ENCODE data around the gene IL1RL2.
A peak's percentile ranks its signal among the peaks of the same experiment; 100 is the strongest.

Gene IL1RL2

DNA sequence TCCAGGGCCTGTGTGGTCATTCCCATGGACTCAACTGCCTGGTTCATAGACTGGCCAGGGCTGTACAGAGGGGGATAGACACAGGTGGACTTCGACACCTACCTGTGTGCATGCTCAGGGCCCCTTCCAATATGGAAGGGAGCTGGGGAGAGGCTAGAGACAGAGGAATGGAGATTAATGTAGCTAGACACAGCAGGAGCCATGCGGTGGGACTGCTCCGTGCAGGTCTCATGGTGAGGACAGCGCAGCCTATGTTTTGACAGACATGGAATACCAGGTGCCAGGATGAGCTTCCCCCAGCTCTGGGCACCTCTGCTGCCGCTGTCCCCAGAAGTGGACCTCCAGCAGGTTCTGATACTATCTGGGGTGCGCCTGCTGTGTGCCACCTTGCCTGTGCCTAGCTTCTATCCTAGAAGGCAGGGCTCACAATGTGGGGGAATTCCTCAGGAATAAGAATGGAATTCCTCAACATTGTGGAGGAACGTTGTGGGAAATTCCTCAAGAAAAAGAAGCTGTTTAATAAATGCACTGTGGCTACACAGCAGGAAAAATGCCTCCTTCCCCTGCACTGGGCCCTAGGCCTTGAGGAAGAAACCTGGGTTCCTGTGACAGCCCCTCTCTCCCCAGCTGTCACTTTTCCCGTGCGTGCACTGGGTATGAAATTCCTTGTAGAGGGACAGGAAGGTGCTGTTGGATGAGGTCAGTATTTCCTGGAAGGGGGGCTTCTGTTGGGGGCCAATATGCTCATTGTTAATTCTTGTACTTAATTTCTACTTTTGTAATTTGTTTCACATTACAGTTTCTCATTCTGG is 37.0 kb upstream of the IL1RL2 start:
- H3K4me3 Mint-ChIP-seq = no peak overlapping the region
- H3K27ac Mint-ChIP-seq = no peak overlapping the region
- H3K36me3 Mint-ChIP-seq = peaks cover 16% of the 10 kb centered on the region
- no peaks in the 10 kb centered on the region for H3K27me3 Mint-ChIP-seq
- H3K4me1 Mint-ChIP-seq = peaks cover 19% of the 10 kb centered on the region
- peaks cover 21% of the 10 kb centered on the region for H3K9me3 Mint-ChIP-seq

DNA sequence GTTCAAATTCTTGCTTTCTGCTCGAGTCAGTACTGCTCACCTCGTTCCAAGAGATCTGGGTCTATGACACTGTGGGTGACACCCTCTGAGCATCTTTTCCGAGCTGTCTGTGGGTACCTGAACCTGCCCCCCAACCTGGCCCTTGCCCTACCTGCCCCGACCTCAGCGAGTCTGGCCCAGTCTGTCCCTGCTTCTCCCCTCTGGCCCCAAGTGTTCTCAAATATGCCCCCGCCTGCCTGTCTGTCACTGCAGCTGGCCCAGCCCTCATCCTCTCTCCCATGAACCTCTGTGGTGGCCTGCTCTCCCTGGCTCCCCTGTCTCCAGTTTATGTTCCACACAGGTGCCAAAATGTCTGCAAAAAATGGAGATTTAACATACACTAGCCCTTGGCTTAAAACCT is 32.5 kb upstream of the IL1RL2 start:
- peaks cover 8% of the 10 kb centered on the region for H3K9me3 Mint-ChIP-seq
- H3K36me3 Mint-ChIP-seq = no peaks in the 10 kb centered on the region
- H3K27me3 Mint-ChIP-seq = no peaks in the 10 kb centered on the region
- no peaks in the 10 kb centered on the region for H3K4me1 Mint-ChIP-seq
- no peak overlapping the region for H3K4me3 Mint-ChIP-seq
- H3K27ac Mint-ChIP-seq = no peak overlapping the region

DNA sequence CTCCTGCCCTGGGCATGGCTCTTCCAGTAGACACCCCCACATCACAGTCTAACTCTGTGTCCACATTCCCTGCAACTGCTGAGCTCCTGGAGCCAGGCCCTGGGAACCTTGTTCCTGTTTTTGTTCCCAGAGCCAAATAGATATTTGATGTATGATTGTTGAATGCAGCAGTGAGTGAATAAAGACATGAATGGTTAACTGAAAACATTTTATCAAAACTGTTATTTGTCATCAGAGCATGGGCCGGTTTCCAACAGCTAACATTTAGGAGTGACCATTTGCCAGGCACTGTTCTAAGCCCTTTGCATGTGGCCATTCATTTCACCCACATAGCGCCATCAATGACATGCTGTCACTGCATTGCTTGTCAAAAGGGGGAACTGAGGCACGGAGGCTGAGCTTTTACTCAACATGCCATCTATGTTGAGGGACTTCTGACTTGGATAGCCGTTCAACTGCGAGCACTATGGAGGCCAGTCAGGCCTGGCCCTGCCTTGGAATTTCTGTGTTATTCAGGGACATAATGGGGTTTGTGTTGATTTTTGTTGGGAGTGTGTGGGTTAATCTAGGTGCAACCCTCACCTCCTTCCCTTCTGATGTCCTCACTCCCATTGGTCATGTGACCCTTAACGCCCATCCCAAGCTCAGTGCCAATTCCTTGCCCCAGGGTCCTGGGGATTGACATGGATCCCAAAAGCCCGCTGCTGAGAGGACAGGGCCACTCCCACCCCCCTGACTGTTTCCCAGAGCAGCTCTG is 31.7 kb upstream of the IL1RL2 start:
- Mint-ChIP-seq H3K36me3 (no peaks in the 10 kb centered on the region), H3K4me3 (no peak overlapping the region), H3K4me1 (no peaks in the 10 kb centered on the region), H3K9me3 (peaks cover 8% of the 10 kb centered on the region), H3K27ac (no peak overlapping the region), H3K27me3 (no peaks in the 10 kb centered on the region)

DNA sequence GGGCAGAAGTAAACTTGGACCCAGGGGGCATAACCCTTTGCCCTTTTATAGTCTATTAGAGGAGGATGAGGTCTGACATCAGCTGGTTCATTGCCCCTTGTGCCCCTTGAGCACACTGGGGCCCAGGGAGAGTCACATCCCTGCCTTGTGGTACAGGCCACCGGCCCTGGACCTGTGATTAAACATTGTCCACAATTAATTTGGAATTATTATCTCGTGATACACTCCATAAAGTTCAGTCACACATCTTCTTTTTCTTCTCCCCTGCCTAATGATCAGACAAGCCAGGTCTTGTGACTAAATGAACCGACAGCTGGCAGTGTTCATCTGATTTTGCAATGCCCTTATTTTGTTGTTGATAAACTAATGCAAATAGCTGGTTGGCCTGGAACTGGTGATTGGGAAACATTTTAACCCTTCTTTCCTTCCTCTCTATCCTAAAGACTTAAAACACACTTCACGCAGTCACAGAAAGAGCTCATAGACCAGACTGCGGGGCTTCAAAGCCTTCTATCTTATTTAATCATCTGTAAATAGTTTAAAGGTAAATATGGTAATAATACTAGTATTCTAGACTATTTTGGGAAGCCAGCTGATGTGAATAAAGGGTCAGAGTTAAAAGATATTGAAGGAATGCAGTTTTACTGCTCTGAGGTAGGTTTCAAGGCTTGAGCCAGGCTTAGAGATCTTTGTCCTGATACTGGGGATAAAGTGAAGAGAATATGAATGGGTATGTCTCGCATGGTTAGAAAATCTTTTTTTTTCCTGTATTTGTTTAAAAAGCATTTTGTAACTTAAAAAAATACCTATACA is 30.9 kb upstream of the IL1RL2 start:
- Mint-ChIP-seq H3K36me3 (no peaks in the 10 kb centered on the region), H3K4me1 (no peaks in the 10 kb centered on the region), H3K9me3 (peaks cover 8% of the 10 kb centered on the region), H3K27me3 (no peaks in the 10 kb centered on the region), H3K27ac (no peak overlapping the region), H3K4me3 (no peak overlapping the region)

DNA sequence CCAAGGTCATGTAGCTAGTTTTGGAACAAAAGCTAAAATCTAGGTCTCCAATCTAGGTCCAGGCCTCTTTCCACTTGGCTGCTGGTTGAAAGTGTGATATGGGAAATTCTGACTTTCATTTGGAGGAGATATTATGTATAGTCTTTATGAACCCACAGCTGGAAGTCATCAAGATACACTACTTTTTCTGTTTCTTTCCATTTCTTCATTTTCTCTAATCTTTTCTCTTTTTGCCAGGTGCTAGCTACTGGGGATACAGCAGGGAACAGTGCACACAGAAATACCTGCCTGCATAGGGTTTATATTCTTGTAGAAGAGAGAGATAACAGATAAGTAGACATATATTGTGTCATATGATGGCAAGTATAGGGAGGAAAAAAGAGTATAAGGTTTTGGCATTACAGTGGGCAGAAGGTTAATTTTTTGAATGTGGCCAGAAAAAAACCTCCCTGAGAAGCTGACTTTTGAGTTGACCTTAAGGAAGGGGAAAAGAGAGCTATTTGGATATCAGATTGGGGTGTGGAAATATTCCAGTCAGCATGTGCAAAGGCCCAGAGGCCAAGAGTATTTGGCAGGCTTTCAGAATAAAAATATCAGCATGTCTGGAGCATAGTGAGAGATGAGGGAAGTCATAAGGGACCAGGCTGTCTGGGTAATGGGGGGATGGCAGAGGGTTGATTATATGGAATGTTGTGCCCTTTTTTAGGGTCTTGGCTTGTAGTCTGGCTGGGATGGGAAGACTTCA is 28.6 kb upstream of the IL1RL2 start:
- no peak overlapping the region for H3K4me3 Mint-ChIP-seq
- no peak overlapping the region for H3K27ac Mint-ChIP-seq
- H3K9me3 Mint-ChIP-seq = peaks cover 8% of the 10 kb centered on the region
- no peaks in the 10 kb centered on the region for H3K36me3 Mint-ChIP-seq
- no peaks in the 10 kb centered on the region for H3K27me3 Mint-ChIP-seq
- no peaks in the 10 kb centered on the region for H3K4me1 Mint-ChIP-seq

DNA sequence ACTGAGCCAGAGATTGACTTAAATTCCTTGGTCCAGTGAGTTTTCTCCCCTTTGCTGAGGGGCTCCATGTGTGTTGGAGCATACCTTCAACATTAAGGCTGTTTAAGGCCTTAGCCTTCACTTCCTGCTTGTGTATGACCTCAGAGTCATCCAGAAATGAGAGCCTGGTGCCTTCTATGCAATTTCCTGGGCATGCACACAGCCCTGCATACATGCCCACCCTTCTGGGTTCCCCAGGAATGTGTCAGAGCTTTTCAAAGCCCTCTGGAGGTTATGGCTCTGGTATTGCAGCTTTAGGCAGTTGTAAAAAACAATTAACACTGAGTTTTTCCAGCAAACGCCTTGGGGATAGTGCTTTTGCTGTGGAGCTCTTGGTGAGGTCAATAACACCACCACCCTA is 27.5 kb upstream of the IL1RL2 start:
- Mint-ChIP-seq H3K4me1 (no peaks in the 10 kb centered on the region), H3K9me3 (peaks cover 8% of the 10 kb centered on the region), H3K27ac (no peak overlapping the region), H3K36me3 (no peaks in the 10 kb centered on the region), H3K27me3 (no peaks in the 10 kb centered on the region), H3K4me3 (no peak overlapping the region)

DNA sequence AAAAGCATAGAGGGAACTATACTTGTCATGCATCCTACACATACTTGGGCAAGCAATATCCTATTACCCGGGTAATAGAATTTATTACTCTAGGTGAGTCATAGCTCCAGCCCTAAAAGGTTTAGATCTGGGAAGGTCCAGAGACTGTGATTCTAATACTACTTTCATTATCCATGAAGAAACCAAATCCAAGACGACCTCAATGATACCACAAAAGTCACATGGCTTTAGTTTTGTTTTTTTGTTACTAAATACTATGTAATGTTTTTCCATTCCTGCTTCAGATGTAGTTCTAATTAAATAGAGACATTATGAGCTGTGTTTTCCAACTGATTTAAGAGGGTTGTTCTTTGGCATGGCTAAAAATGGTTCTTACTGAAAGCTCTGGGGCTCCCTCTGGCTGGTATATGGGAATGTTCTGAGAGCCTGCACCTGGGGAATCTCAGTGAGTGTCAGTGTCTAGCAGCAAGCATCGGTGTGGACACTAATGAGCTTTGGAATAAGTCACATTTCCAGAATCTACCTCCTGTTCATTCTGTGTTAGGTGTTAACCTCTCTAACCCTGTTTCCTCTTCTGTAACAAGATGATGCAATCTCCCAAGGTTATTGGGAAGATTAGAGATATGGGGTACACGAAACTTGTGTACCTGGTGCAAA is 20.5 kb upstream of the IL1RL2 start:
- Mint-ChIP-seq H3K4me1 (peaks cover 6% of the 10 kb centered on the region), H3K27me3 (no peaks in the 10 kb centered on the region), H3K9me3 (no peaks in the 10 kb centered on the region), H3K4me3 (no peak overlapping the region), H3K27ac (no peak overlapping the region), H3K36me3 (no peaks in the 10 kb centered on the region)

DNA sequence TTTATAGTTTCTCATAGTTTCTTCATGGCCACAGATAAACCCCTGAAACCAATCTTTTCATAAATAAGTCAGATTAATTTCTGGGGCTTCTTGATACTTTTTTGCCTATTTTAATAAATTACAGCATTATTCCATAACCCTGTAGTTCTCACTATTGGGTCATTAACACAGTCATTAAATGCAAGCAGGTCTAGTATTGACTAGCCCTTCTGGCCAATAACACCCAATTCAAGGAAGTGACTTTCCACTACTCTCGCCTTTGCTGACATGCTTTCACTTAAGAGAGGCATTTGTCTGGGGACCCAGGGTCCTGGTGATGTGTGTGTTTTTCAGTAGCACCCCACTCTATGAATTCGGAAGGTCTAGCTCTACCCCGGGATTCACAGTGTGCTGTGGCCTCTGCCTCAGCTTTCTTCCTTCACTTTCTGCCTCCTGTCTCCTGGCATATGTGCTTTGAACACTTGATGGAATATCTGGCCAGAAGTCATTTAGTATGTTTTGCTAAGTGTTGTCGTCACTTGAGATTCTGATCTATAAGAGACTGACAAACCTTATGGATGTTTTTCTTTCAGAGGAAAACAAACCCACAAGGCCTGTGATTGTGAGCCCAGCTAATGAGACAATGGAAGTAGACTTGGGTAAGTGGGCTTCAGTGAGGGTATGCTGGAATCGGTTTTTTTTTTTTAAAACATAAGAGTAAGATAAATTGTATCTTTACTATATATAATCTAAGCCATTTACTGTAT is 18.6 kb upstream of the IL1RL2 start:
- peaks cover 15% of the 10 kb centered on the region for H3K4me1 Mint-ChIP-seq
- no peaks in the 10 kb centered on the region for H3K9me3 Mint-ChIP-seq
- H3K4me3 Mint-ChIP-seq = no peak overlapping the region
- no peaks in the 10 kb centered on the region for H3K27me3 Mint-ChIP-seq
- H3K27ac Mint-ChIP-seq = no peak overlapping the region
- H3K36me3 Mint-ChIP-seq = no peaks in the 10 kb centered on the region

DNA sequence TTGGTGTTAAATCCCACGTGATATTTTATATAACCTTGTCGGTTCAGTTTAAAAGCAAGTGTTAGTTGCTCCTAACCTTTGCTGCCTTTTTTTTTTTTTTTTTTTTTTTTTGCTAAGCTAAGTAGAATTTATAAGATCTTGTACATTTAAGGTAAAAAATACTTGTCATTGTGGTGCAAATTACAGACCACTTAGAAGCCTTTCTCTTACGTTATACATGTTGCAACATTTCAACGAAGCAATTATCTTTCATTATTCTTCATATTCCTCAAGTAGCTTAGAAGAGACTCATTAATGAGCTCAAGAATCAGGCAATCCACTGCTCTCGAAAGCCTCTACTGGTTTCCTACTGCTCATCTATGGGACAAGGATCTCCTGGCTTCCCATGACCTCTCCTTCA is 14.9 kb upstream of the IL1RL2 start:
- no peaks in the 10 kb centered on the region for H3K9me3 Mint-ChIP-seq
- H3K27ac Mint-ChIP-seq = no peak overlapping the region
- no peaks in the 10 kb centered on the region for H3K36me3 Mint-ChIP-seq
- peaks cover 9% of the 10 kb centered on the region for H3K4me1 Mint-ChIP-seq
- H3K27me3 Mint-ChIP-seq = no peaks in the 10 kb centered on the region
- H3K4me3 Mint-ChIP-seq = no peak overlapping the region

DNA sequence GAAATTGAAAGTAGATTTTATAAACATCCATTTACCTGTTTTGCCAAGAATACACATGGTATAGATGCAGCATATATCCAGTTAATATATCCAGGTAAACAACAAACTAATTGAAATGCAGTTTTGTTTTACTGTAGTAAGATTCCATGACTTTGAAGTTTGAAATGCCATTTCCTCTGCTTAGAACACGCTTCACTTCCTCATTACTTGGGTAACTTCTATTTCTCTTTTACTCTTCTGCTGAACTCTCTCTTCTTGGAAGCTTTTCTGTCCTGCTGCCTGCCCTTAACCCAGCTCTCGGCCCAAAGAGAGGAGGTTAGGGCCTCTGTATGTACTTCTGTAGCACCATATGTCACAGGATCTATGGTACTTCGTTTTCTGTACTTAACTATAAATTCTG is 14.1 kb upstream of the IL1RL2 start:
- no peaks in the 10 kb centered on the region for H3K9me3 Mint-ChIP-seq
- peaks cover 9% of the 10 kb centered on the region for H3K4me1 Mint-ChIP-seq
- peak overlapping the region; percentile 31 for H3K27ac Mint-ChIP-seq
- H3K36me3 Mint-ChIP-seq = no peaks in the 10 kb centered on the region
- no peak overlapping the region for H3K4me3 Mint-ChIP-seq
- no peaks in the 10 kb centered on the region for H3K27me3 Mint-ChIP-seq

DNA sequence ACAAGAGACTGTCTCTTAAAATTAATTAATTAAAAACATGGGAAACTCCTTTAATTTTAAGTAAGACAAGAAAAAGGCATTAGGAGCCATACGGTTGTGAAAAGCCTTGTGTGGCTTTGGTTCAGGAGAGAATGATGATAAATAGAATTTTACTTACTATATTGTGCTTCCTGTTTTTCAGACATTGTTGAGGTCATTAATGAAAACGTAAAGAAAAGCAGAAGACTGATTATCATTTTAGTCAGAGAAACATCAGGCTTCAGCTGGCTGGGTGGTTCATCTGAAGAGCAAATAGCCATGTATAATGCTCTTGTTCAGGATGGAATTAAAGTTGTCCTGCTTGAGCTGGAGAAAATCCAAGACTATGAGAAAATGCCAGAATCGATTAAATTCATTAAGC is 10.7 kb upstream of the IL1RL2 start:
- Mint-ChIP-seq H3K27me3 (no peaks in the 10 kb centered on the region), H3K4me3 (no peak overlapping the region), H3K27ac (no peak overlapping the region), H3K9me3 (no peaks in the 10 kb centered on the region), H3K36me3 (no peaks in the 10 kb centered on the region), H3K4me1 (peaks cover 9% of the 10 kb centered on the region)

DNA sequence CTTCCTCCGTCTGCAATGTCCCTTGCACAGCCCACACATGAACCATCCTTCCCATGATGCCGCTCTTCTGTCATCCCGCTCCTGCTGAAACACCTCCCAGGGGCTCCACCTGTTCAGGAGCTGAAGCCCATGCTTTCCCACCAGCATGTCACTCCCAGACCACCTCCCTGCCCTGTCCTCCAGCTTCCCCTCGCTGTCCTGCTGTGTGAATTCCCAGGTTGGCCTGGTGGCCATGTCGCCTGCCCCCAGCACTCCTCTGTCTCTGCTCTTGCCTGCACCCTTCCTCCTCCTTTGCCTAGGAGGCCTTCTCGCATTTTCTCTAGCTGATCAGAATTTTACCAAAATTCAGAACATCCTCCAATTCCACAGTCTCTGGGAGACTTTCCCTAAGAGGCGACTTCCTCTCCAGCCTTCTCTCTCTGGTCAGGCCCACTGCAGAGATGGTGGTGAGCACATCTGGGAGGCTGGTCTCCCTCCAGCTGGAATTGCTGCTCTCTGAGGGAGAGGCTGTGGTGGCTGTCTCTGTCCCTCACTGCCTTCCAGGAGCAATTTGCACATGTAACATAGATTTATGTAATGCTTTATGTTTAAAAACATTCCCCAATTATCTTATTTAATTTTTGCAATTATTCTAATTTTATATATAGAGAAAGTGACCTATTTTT is 8.9 kb upstream of the IL1RL2 start:
- Mint-ChIP-seq H3K36me3 (no peaks in the 10 kb centered on the region), H3K27ac (no peak overlapping the region), H3K27me3 (peaks cover 2% of the 10 kb centered on the region)

DNA sequence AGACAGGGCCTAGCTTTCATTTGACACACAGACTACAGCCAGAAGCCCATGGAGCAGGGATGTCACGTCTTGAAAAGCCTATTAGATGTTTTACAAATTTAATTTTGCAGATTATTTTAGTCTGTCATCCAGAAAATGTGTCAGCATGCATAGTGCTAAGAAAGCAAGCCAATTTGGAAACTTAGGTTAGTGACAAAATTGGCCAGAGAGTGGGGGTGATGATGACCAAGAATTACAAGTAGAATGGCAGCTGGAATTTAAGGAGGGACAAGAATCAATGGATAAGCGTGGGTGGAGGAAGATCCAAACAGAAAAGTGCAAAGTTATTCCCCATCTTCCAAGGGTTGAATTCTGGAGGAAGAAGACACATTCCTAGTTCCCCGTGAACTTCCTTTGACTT is 7.8 kb upstream of the IL1RL2 start:
- H3K9me3 Mint-ChIP-seq = no peaks in the 10 kb centered on the region
- H3K27me3 Mint-ChIP-seq = peaks cover 2% of the 10 kb centered on the region
- H3K4me3 Mint-ChIP-seq = no peak overlapping the region
- H3K27ac Mint-ChIP-seq = no peak overlapping the region
- H3K4me1 Mint-ChIP-seq = no peaks in the 10 kb centered on the region
- H3K36me3 Mint-ChIP-seq = no peaks in the 10 kb centered on the region

More for the DNA sequence above, 8.9 kb upstream of the IL1RL2 start:
- H3K9me3 Mint-ChIP-seq = no peaks in the 10 kb centered on the region
- peaks cover 1% of the 10 kb centered on the region for H3K4me1 Mint-ChIP-seq
- H3K4me3 Mint-ChIP-seq = no peak overlapping the region

Data from activated naive CD4-positive, alpha-beta T cell treated with anti-CD3 and anti-CD28 coated beads, Interleukin-2, amount 50 U/mL, for 24 hours (primary cell).